Peyer's patch (tissue), 4 donors: ENCODE results near the gene TUB.

Experiments
- CTCF ChIP-seq, 6 experiments: fragments of 450-650 bp in 4 of 6; fragments of 200-600 bp in 2 of 6; sonication (generic) in 1 of 6; IDR thresholded peaks; one replicate each; pipeline ENCODE4 v1.5.1; 2017 to 2019; ENCODE audit warnings: antibody characterized with exemption in 6 of 6, mild to moderate bottlenecking in 3 of 6, moderate library complexity in 1 of 6
- POLR2A ChIP-seq, 2 donors: fragments of 450-650 bp; IDR thresholded peaks; one replicate each; pipeline ENCODE4 v1.5.1; 2017; ENCODE audit warnings: antibody characterized with exemption in 2 of 2, mild to moderate bottlenecking in 2 of 2, moderate library complexity in 2 of 2

- TF ChIP-seq POLR2A (IDR thresholded peaks at IDR 0.05) (no peak), CTCF (IDR thresholded peaks at IDR 0.05) (no peak)
These were observed 9.1 kb upstream of the TUB start for GRCh38 chr11:8071616-8072581.
